ENCODE data around the gene CCSAP.
"Not testable (repeated sequence)": the region's sequence is repeated elsewhere in the genome, so short reads cannot be mapped to it uniquely, and the experiment has no call there.

Gene CCSAP

DNA sequence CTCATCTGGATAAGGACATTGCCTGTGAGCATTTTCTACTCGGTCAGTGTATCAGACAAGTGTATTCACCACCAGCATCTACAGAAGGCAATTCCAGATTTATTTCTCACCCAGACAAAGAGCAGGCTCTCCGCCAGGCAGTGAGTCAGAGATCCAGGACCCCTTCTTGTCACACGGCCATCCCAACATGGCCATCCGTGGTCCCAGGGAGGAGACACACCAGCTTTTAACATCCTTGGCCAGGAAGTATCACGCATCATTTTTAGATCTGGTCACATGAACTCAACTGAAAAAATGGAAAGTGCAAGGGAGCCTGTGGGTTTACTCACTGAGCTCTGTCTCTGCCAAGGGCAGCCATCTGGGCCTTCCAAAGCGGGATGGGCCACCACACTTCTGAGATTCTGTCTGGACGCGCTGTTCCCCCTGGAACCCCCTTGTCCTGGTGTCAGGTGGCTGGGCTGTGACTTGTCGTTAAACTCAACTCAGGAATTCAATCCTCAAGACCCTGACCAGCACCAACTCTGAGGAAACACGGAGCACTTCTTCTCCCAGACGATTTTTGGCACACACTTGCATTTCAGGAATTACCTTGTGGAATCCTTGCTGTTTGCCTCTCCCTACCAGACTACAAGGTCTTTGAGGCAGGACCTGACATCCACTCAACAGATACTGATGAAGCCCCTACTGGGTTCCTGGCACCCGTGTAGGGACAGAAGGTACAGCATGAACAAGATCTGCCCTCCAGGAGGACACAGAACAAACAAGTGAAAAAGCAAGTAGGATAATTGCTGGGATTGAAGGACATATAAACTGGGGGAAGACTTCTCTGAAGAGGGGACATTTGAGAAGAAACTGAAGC, 21.6 kb upstream of the CCSAP start:
- no peak for DNase-seq

DNA sequence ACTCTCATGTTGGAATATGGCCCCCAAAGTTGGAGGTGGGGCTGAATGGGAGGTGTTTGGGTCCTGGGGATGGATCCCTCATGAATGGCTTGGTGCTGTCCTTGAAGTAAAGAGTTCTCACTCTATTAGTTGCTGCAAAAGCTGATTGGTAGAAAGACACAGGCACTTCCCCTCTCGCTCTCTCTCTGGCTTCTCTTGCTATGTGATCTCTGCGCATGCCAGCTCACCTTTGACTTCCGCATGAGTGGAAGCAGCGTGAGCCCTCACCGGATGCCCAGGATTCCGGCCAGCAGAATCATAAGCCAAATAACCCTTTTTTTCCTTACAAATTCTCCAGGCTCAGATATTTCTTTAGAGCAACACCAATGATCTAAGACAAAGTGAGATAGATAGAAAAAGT, 20.9 kb upstream of the CCSAP start:
- DNase-seq, result no peak

DNA sequence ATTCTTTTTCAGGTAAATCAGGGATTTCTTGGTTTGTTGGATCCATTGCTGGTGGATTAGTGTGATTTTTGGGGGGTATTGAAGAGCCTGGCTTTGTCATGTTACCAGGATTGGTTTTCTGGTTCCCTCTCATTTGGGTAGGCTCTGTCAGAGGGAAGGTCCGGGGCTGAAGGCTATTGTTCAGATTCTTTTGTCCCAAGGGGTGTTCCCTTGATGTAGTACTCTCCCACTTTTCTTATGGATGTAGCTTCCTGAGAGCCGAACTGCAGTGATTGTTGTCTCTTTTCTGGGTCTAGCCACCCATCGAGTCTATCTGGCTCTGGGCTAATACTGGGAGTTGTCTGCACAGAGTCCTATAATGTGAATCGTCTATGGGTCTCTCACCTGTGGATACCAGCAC, 17.6 kb upstream of the CCSAP start:
- no peak for DNase-seq

DNA sequence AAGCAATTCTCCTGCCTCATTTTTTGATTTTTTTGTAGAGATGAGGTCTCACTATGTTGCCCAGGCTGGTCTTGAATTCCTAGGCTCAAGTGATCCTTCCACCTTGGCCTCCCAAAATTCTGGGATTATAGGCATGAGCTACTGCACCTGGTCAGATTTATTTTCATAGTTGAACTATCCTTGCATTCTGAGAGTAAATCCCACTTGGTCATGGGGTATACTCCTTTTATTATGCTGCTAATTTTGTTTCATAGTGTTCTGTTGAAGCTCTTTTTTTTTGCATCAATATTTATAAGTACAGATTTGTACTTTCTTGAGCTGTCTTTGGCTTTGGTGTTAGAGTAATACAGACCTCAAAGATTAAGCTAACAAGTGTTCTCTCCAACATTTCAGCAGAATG, 12.8 kb upstream of the CCSAP start:
- no peak for DNase-seq

DNA sequence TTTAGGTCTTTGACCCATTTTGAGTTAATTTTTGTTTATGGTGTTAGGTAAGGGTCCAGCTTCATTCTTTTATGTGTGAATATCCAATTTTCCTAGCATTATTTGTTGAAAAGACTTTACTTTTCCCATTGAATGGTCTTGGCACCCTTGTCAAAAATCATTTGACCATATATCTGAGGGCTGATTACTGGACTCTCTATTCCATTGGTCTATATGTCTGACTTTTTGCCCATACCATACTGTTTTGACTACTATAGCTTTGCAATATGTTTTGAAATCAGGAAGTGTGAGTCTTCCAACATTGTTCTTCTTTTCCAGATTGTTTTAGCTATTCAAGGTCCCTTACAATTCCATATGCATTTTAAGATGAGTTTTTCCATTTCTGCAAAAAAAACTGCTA, 11.4 kb upstream of the CCSAP start:
- no peak for DNase-seq

DNA sequence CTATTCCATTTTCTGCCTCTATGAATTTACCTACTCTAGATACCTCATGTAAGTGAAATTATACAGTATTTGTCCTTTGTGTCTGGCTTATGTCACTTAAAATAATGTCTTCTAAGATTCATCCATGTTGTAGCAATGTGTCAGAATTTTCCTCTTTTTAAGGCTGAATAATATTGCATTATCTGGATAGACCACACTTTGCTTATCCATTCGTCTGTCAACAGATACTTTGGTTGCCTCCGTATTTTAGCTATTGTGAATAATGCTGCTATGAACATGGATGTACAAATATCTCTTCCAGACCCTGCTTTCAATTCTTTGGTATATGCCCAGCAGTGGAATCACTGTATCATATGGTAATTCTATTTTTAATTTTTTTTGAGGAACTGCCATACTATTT, 10.1 kb upstream of the CCSAP start:
- DNase-seq, result no peak

DNA sequence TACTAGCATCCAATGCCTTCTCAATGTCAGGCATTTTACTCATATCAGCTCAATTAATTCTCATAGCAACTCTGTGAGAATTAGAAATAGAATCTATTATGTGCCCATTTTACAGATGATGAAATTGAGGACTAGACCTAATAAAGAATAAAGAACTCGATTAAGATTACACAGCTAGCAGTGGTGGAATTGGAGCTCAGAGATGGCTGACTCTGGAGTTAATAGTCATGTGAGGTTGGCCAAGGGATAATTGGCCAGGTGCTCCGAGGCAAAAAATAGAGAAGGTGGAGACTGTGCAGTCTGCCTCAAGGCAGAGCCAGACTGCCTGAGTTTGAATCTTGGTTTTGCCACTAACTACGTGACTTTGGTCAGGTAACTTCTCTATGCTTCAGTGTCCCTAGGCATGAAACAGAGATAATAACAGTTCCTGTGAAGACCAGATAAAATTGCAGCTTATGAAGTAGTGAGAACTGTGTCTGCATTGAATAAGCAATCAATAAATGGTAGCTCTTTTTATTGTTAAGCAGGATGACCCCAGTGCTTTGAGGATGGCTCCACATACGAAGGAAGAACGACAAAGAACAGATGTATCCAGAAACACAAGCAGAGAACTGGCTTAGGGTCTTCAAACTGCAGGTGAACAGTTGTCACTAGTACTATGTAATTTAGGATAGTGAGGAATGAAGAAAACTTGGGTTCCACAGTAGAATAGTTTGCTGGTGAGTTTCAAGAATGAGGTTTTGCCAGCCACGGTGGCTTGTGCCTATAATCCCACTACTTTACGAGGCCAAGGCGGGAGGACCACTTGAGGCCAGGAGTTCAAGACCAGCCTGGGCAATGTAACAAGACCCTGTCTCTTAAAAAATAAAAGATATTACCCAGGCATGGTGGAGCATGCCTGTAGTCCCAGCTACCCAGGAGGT, 6.9 kb upstream of the CCSAP start:
- DNase-seq, result no peak

DNA sequence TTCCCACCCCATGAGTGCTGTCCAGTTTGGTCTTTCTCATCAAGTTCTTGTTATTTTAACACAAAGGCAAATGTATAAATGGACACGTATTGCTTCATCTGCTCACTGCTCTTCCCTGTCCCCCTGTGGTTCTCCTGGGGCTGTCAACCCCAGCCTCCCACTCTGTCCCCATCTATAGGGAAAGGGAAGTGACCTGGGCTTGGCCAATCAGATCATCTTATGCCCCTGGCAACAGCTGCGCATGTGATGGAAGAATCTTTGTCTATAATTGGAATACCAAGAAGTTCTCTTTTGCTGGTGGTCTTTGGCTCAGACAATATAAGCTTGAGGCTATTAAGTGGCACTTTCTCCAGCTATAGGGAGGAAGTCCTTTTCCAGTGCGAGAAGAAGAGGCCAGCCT, 4.7 kb upstream of the CCSAP start:
- DNase-seq, result no peak

DNA sequence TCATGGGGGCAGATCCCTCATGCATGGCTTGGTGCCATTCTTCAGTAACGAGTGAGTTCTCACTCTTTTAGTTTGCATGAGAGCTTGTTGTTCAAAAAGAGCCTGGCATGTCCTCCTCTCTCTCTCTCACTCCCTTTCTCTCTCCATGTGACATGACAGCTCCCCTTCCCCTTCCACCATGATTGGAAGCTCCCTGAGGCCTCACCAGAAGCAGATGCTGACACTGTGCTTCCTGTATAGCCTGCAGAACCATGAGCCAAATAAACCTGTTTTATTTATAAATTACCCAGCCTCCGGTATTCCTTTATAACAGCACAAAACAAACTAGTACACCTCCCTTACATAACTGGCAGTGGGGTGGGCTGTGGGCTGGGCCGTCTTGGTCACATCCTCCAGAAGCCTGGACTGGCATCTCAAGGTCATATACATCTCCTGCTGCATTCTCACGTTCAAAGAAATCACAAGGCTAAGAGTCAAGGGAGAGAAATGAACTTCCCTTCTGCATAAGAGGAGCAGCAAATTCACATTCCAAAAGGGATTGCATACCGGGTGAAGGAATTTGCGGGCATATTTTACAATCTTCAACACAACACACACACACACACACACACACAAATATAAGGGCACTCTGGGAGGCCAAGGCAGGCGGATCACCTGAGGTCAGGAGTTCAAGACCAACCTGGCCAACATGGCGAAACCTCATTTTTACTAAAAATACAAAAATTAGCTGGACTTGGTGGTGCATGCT, 2.3 kb upstream of the CCSAP start:
- DNase-seq, result no peak

DNA sequence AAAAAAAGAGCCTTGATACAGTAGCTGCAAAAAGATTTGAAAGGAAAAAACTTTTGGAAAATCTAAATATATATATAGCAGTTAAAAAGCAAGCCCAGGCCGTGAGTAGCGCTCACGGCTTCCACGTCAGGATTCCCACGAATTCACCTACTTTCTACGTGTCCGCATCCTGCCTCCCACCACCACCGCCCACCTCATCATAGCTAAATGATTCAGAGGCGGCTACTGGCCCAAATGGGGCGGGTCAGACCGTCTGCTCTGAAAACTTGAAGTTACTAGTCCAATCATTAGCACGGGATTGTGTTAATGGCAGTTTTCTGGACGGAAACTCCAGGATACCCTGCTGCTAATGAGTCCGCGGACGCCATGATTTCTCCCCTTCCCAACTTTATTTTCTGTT, 1.3 kb upstream of the CCSAP start:
- no peak for DNase-seq

DNA sequence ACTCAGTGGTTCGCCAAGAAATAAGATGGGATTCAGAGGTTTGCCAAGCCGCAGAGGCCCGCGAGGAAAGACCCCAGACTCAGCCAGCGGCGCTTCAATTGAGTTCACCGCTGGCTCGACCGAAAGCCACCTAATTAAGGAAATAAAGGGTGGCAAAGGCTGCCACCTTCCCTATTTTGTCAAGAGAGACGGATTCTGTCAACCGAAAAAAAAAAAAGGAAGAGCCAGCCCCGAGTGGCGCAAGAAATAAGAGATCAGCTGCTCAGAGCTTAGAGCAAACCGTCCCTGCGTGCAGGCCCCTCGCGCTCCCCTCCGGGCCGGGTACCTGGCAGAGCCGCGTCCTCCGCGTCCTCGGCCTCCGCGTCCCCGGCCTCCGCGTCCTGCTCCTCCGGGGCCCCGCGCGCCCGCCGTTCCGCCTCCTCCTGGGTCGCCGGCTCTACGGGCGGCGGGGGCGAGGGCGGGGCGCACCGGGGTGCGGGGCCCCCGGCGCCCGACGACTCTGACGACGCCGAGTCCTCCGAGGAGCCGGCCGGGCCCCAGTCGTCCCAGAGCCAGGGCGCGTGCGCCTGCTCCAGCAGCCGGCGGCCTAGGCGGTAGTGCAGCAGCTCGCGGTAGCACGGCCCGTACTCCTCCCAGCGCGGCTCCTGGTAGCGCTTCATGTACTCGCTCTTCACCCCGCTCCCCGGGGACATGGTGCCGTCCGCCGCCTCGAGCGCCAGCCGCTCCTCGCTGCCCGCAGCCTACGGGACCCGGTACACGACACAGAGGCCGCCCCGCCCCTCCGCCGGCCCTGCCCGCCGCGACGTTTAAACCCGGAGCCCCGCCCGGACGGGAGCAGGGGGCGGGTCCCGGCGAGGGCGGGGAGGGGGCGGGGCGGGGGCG, 832 bp downstream of the CCSAP start:
- DNase-seq, result no peak

DNA sequence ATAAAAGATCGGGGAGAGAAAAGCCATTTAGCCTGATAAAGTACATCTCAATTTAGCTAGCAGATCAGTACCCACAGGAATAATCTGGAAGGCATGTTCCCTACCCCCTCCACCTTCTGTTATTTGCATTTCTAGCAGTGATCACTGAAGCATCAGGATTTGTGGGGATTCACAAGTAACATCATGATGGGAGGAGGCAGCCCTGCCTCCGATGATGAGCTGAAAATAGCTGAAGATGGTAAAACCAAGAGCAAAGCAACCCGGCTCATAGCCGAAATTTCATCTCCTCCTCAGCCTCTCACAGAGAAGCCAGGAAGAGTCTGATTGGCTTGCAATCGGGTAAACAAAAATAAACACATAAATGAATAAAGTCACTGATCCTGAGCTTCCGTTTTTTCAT, 2.4 kb downstream of the CCSAP start:
- no peak for DNase-seq

DNA sequence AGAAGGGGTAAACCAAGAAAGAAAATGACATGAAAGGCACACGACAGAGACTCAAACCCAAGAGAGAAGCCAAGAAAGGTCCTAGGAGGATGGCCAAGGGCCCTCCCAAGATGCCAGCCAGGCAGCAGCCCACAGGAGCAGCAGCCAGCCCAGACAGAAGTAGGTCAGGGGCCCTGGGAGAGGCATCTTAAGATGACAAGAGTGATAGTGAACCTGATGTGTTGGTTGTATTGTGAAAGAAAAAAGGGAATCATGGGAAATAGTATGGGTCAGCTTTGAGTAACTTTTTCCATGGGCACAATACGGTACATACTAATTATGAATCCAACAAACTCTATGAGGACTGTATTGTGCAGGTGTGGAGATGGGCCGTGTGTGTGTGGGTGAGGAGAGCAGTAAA, 3.3 kb downstream of the CCSAP start:
- DNase-seq, result no peak

DNA sequence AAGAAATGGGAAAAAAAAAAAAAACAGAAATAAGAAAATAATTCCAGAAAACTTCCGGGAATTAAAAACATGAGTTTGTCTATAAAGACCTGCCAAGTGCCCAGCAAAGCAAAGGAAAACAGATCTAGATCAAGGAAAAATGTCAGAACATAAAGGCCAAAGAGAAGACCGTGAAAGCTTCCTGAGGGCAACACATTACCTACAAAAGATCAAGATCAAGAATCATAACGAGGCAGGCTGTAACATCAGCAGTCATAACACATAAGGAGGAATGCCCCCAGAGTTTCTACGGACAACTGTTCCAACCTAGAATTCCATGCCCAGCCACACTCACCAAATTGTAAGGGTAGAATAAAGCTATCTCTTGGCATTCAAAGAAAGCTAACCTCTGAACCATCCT, 3.8 kb downstream of the CCSAP start:
- no peak for DNase-seq

DNA sequence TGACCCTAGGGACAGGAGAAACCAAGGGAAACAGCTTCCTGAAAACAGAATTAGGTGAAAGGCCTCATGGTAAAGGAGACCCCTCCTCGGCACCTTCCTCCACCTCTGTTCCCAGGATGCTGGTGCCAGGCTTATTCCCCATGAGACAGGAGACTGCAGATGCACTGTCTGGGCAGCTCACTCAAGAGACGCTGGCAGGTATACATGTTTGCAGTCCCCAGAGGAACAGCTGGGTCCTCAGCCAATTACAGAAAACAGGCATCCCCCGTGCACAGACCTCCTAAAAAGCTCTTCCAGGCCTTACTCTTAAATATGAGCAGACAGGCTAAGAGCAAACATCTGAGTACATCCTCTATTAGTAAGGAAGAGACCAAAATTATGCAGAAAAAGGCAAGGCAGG, 6.5 kb downstream of the CCSAP start:
- no peak for DNase-seq

DNA sequence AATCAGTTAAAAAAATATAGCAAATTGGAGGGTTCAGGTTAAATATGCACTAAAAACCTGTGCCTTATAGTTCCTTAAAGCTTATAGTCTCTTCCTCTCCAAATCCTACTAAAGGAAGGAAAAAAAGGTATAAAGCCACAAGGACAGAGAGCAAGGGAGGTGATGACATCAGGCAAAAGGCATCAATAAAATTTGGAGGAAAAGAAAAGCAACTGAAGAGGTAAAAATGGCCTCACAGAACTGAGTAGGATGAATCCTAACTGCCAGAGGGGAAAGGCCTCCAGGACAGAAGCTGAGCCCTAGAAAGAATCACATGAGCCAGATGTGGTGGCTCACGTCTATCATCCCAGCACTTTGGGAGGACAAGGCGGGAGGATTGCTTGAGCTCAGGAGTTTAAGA, 8.1 kb downstream of the CCSAP start:
- no peak for DNase-seq

DNA sequence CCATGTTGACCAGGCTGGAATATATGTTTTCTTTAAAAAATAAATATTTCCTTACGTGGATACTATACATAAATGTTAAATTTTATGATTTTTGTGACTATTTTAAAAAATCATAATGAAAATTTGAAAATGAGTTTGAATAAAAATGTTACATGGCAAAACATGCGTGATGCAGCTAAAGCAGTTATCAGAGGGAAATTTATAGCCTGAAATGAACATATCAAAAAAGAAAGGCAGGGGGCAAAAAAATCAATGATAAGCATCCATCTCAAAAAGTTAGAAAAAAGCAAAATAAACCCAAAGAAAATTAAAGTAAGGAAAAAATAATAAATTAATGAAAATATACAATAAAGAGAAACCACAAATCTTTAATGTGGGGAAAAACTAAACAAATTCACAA, 8.6 kb downstream of the CCSAP start:
- no peak for DNase-seq

DNA sequence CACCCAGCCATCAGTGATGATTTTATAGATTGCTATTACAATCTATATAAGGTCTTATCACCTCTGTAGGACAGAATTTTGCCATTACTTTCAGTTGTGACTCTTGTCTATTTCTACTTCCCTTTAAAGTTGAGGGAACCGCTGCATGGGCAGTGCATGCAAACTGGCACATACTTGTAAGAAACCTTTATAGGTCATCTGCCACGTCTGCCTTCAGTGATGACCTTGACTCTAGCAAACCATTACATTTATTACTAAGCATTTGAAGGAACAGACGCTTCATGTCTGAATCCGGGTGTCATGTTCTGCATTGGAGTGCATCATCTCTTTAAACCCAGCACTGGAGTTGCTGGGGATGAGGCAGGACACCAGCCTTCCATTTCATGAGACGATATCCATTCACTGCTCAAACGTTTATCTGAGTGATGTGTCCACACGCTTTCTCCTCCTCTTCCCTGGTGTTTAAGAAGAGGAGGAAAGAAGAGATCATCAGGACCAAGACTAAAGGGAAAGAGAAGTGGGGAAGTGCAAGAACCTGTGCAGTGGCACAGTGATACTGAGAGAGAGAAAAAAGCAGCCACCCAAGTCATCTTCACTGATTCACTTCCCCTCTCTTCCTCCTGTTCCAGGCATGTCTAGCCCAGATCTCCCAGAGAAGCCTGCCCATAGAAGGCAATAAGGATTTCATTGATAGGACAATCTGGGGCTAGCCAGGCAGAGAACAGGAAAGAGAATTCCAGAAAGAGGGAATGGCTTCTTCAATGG, 14.1 kb downstream of the CCSAP start:
- DNase-seq, result no peak

DNA sequence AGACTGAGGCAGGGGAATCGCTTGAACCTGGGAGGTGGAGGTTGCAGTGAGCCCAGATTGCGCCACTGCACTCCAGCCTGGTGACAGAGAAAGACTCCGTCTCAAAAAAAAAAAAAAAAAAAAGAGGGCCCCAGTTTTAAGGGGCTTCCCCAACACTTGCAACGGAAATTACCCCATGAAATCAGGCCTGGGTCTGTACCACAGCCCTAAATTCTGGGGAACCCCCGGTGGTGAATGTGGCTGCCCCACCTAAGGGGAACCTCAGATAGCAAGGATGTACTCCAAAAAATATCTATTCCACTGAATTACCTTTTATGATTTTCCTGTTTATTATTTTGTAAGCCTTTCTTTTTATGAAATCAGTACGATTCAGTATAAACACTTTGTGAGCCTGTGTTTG, 15.1 kb downstream of the CCSAP start:
- not testable (repeated sequence) for DNase-seq

DNA sequence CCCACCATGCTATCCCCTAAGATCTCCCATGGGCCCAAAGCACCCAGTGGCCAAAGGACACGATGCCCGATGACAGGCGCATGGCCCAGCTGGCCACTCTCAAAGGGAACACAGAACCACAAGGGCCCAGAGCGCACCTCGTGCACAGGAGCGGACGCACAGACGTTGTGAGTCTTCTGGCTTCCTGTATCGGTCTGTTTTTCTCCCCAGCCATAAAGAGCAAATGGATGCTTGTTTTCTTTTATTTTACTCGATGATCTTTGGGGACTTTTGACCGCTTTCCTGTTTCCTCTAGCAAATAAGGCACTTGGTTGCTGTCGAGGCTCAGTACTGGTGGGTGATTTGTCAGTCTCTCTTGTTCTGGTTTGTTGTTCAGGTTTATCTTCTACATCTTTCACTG, 16.2 kb downstream of the CCSAP start:
- DNase-seq, result no peak

DNA sequence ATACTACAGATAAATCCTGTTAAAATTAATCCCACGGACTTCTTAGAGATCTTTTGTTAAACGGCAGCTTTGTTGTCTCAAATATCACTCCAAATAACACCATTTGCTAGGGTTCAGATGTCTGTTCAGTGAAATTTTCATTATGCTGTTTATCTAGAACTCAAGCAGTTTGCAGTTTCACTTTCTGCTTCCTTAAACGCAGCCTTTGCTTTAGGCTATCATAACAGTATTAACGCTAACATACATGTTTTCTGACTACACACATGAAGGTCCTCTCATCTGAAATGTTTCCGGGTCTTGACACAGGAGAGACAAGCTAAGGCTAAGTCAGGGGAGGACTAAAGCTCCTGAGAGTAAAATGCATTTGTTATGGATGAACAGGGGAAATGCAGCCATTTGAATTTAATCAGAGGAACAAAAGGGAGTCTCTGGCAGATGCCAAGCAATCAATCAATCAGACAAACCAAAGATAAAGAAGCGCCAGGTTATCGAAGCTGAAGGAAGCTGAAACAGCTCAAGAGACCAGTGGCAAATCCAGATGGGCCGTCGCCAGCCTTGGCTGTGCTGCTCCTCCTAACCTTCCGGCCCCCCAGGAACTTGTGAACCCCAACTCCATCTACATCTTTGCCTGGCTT, 16.9 kb downstream of the CCSAP start:
- DNase-seq, result no peak
